ENCODE data around the gene RYR1. TPM values are rescaled to one million over a fixed set of nuclear protein-coding genes. Genes with fewer than 3 reads are reported as not detected.

The RYR1 gene
- total RNA-seq (2.8 TPM), polyA plus RNA-seq (ENCODE audit: insufficient read depth, low read depth, low replicate concordance) (0.69 TPM)
- long read RNA-seq, donor 1 = 0 reads
- long read RNA-seq, donor 2 = 0 reads
- long read RNA-seq, donor 3 = 0 reads
- long read RNA-seq, donor 4 = 0 reads
- long read RNA-seq, donor 5 = 0 reads
- long read RNA-seq, donor 6 = 0 reads
- long read RNA-seq, donor 7, partial matches to known transcripts = 0 of 3 reads
- long read RNA-seq, donor 7, other reads (novel, unspliced or antisense) = 3 of 3 reads
- long read RNA-seq, donor 8 = 0 reads
- long read RNA-seq, donor 9 = 0 reads
- long read RNA-seq, donor 10 = 0 reads

DNA sequence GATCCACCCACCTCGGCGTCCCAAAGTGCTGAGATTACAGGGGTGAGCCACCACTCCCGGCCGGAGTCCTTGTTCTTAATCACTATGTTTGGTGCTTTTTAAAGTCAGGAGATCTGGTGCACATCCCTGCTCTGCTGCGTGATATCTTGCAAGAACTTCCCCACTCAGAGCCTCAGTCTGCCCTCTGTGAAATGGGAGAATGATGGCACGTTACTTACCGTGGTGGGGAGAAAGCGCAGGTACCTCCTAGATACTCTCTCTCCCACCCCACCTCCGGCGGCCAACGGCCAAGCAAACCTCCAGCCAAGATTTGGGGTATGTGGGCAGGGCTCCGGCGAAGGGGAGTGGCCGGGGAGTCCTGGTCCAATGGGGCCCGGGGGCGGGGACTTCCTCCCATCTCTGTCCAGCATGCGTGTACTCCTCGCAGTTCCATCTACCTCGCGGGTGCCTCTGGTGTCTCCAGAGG is at the start of gene RYR1:
Gene RYR1, plus strand, starts transcription at position 424 of the 466 bp plus-strand sequence. CDS start 139 bp downstream, outside the sequence.
- Histone ChIP-seq H3K4me1 (ENCODE audit: control insufficient read depth in 2 of 3, insufficient read depth in 2 of 3, low read depth in 1 of 3, low read length in 3 of 3) (no peaks in the 10 kb centered on the region), H3K9me3 (ENCODE audit: control insufficient read depth in 2 of 3, insufficient read depth in 1 of 3, low read length in 3 of 3) (no peaks in the 10 kb centered on the region), H3K36me3 (ENCODE audit: control insufficient read depth in 2 of 3, insufficient read depth in 3 of 3, low read length in 3 of 3) (no peaks in the 10 kb centered on the region), H3K4me3 (ENCODE audit: low read length in 3 of 3) (no peak within 1 kb of the TSS), H3K27me3 (ENCODE audit: control insufficient read depth, insufficient read depth, low read length) (no peaks in the 10 kb centered on the region), H3K9ac (ENCODE audit: low read length in 3 of 3) (no peak within 1 kb of the TSS), H3K27ac (ENCODE audit: low read depth in 2 of 2, low read length in 2 of 2) (no peak within 1 kb of the TSS)
- intact Hi-C loops (cut with DNase I) = no loop called here
- TF ChIP-seq, protein P1, sequence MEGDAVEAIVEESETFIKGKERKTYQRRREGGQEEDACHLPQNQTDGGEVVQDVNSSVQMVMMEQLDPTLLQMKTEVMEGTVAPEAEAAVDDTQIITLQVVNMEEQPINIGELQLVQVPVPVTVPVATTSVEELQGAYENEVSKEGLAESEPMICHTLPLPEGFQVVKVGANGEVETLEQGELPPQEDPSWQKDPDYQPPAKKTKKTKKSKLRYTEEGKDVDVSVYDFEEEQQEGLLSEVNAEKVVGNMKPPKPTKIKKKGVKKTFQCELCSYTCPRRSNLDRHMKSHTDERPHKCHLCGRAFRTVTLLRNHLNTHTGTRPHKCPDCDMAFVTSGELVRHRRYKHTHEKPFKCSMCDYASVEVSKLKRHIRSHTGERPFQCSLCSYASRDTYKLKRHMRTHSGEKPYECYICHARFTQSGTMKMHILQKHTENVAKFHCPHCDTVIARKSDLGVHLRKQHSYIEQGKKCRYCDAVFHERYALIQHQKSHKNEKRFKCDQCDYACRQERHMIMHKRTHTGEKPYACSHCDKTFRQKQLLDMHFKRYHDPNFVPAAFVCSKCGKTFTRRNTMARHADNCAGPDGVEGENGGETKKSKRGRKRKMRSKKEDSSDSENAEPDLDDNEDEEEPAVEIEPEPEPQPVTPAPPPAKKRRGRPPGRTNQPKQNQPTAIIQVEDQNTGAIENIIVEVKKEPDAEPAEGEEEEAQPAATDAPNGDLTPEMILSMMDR (IDR thresholded peaks at IDR 0.05; ENCODE audit: borderline replicate concordance, extremely low read depth, insufficient read depth) = no peak
- no peak for FAIRE-seq
- DNase-seq = peak; percentile 45 to 71 (median 64)

DNA sequence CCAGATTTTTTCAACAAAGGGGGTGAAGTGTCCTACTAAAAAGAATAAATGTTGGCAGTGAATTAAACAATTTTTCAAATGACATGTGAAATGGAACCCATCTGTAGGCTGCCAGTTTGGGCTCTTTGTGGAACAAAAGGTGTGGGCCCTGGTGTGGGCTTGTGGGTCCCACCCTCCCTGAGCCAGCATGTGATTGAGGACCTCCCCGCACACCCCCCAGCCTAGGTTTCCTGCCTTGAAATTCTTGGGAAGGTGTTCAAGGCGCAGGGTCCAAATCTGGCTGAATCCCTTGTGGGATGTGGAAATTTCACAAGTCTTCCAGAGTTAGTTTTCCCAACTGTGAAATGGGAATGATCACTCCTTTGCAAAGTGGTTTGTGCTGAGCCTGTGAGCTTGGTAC is 49.7 kb upstream of the RYR1 start:
- no peak for FAIRE-seq
- no peaks in the 10 kb centered on the region for H3K9me3 ChIP-seq (ENCODE audit: control insufficient read depth in 2 of 3, insufficient read depth in 1 of 3, low read length in 3 of 3)
- H3K36me3 ChIP-seq (ENCODE audit: control insufficient read depth in 2 of 3, insufficient read depth in 3 of 3, low read length in 3 of 3) = peaks cover 2 to 30% (median 15%) of the 10 kb centered on the region in 3 donors
- no peak for DNase-seq
- H3K27me3 ChIP-seq (ENCODE audit: control insufficient read depth, insufficient read depth, low read length) = peaks cover 2% of the 10 kb centered on the region
- H3K4me1 ChIP-seq (ENCODE audit: control insufficient read depth in 2 of 3, insufficient read depth in 2 of 3, low read depth in 1 of 3, low read length in 3 of 3) = peaks cover 0 to 4% (median 0%) of the 10 kb centered on the region in 3 donors
- TF ChIP-seq, protein P1 (IDR thresholded peaks at IDR 0.05; ENCODE audit: borderline replicate concordance, extremely low read depth, insufficient read depth) = no peak
- intact Hi-C loops (cut with DNase I) = no loop called here
- H3K4me3 ChIP-seq (ENCODE audit: low read length in 3 of 3) = no peak overlapping the region
- H3K27ac ChIP-seq (ENCODE audit: low read depth in 2 of 2, low read length in 2 of 2) = no peak overlapping the region
- H3K9ac ChIP-seq (ENCODE audit: low read length in 3 of 3) = no peak overlapping the region

DNA sequence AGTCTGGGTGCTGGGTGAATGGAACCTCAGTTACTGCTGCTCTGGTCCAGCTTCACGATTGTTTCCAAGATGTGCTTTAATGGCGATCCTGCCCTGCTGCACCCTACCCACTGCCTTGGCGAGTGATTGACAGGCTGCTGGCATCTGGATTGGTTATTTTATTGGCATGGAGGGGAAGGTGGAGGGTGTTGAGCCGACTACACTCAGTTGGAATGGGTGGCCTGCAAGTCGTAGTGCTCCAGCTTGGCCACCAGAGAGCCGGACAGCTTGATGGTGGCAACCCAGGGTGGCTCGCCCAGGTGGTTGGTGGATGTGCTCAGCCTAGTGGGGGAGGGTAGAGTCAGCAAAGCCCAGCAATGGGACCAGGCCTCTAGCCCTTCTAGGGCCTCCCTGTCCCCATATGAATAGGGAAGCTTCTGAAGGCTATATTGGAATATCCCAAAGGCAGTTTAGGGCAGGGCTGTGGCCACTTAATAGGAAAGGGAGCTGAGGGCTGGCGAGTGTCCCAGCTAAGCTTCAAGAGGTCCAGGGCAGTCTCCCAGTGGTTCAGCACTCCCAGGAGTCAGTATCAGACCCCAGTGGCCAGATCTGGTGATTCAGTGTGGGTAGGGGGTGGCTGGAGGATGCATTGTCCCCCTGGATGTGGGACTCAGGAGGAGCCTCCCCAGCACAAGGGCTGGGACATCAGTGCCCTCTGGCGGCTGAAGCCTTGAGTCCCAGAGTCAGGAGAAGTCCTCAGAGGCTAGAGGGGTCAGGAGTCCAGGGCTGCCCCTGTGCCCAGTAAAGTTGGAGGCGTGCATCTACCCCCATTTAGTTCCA is 49.1 kb upstream of the RYR1 start:
- Histone ChIP-seq H3K4me1 (ENCODE audit: control insufficient read depth in 2 of 3, insufficient read depth in 2 of 3, low read depth in 1 of 3, low read length in 3 of 3) (peaks cover 0 to 4% (median 0%) of the 10 kb centered on the region in 3 donors), H3K36me3 (ENCODE audit: control insufficient read depth in 2 of 3, insufficient read depth in 3 of 3, low read length in 3 of 3) (peaks cover 2 to 30% (median 13%) of the 10 kb centered on the region in 3 donors), H3K9me3 (ENCODE audit: control insufficient read depth in 2 of 3, insufficient read depth in 1 of 3, low read length in 3 of 3) (no peaks in the 10 kb centered on the region), H3K9ac (ENCODE audit: low read length in 3 of 3) (no peak overlapping the region), H3K4me3 (ENCODE audit: low read length in 3 of 3) (no peak overlapping the region), H3K27ac (ENCODE audit: low read depth in 2 of 2, low read length in 2 of 2) (no peak overlapping the region), H3K27me3 (ENCODE audit: control insufficient read depth, insufficient read depth, low read length) (peaks cover 2% of the 10 kb centered on the region)
- DNase-seq (peak in 1 of 5 donors; percentile 51), FAIRE-seq (no peak)
- TF ChIP-seq, protein P1 (IDR thresholded peaks at IDR 0.05; ENCODE audit: borderline replicate concordance, extremely low read depth, insufficient read depth) = no peak
- intact Hi-C loops (cut with DNase I) = no loop called here
